B cell (primary cell): ENCODE measurements around the gene GNA15. TPM values are rescaled to one million over a fixed set of nuclear protein-coding genes. Genes with fewer than 3 reads are reported as not detected.

Source experiments
- ATAC-seq: fragments of 200-7000 bp; cut with Tn5 transposase; one replicate; pipeline ENCODE4 v1.10.0; 2021; ENCODE audit warnings: low read depth, mild to moderate bottlenecking, moderate number of reproducible peaks, moderate library complexity
- CTCF ChIA-PET: fragments of 350-600 bp; sonication (Branson Sonifier 250); formaldehyde crosslinking; loops from one replicate; lab custom pipeline; 2021; ENCODE audit warnings: antibody characterized with exemption, inconsistent platforms; lab: Charles Lee
- POLR2A ChIA-PET: fragments of 350-600 bp; sonication (Branson Sonifier 250); formaldehyde crosslinking; loops from one replicate; lab custom pipeline; 2021; ENCODE audit warnings: antibody characterized with exemption; lab: Charles Lee
- DNase-seq: peaks from one replicate; pipeline ENCODE4 v3.0.0; 2013
- H2AFZ ChIP-seq: 2 replicates; pipeline ENCODE4 v1.6.1; 2012; ENCODE audit warnings: mild to moderate bottlenecking, low read depth, low read length; ENCODE audit not compliant: insufficient read depth, poor library complexity, severe bottlenecking
- H3K27ac ChIP-seq, 2 donors: 1 replicate in 1 of 2; 2 replicates in 1 of 2; pipeline ENCODE4 v1.5.1; 2012 to 2013; ENCODE audit warnings: low read length in 2 of 2, mild to moderate bottlenecking in 2 of 2, moderate library complexity in 1 of 2
- H3K27me3 ChIP-seq, 4 experiments: fragments of 200-600 bp in 1 of 4; sonication (generic) in 1 of 4; replicated peaks in 1 of 4; 1 replicate in 2 of 4; 2 replicates in 2 of 4; pipeline versions ENCODE4 v1.6.1 to v1.7.0; 2013 to 2016; ENCODE audit warnings: low read length in 3 of 4, mild to moderate bottlenecking in 2 of 4, mixed read lengths in 1 of 4, moderate library complexity in 1 of 4; ENCODE audit not compliant: insufficient read depth in 4 of 4, control insufficient read depth in 3 of 4; ENCODE audit errors: control extremely low read depth in 1 of 4
- H3K36me3 ChIP-seq, 2 experiments: replicated peaks in 1 of 2; 1 replicate in 1 of 2; 2 replicates in 1 of 2; pipeline versions ENCODE4 v1.6.1 to v1.7.1; 2013; ENCODE audit warnings: low read length in 1 of 2; ENCODE audit not compliant: insufficient read depth in 2 of 2, control insufficient read depth in 1 of 2; ENCODE audit errors: control extremely low read depth in 1 of 2, extremely low read depth in 1 of 2
- H3K4me1 ChIP-seq, 2 donors: fragments of 200-600 bp in 1 of 2; sonication (generic) in 1 of 2; 1 replicate in 1 of 2; 2 replicates in 1 of 2; pipeline versions ENCODE4 v1.5.1 to v1.6.1; 2013 to 2017; ENCODE audit warnings: low read length in 2 of 2; ENCODE audit not compliant: control insufficient read depth in 2 of 2, insufficient read depth in 2 of 2
- H3K4me2 ChIP-seq: replicated peaks from 2 replicates; pipeline ENCODE3; 2012; ENCODE audit warnings: mild to moderate bottlenecking, low read depth, low read length; ENCODE audit not compliant: poor library complexity, severe bottlenecking
- H3K4me3 ChIP-seq, 5 experiments: fragments of 200-600 bp in 1 of 5; sonication (generic) in 1 of 5; 1 replicate in 3 of 5; 2 replicates in 2 of 5; pipeline versions ENCODE4 v1.5.1 to v1.7.0; 2011 to 2016; ENCODE audit warnings: low read length in 4 of 5, mild to moderate bottlenecking in 4 of 5, low read depth in 2 of 5, control low read depth in 1 of 5, moderate library complexity in 1 of 5; ENCODE audit not compliant: insufficient read depth in 1 of 5; ENCODE audit errors: control extremely low read depth in 1 of 5, extremely low read depth in 1 of 5
- H3K79me2 ChIP-seq: fragments of 200-600 bp; sonication (generic); one replicate; pipeline ENCODE4 v1.6.0; 2016; ENCODE audit warnings: low read length; ENCODE audit not compliant: control insufficient read depth, insufficient read depth
- H3K9ac ChIP-seq: fragments of 200-600 bp; sonication (generic); 2 replicates; pipeline ENCODE4 v1.6.1; 2017; ENCODE audit warnings: mild to moderate bottlenecking, low read length, moderate library complexity
- H3K9me3 ChIP-seq, 3 donors: one replicate each; pipeline versions ENCODE4 v1.6.1 to v1.7.1; 2013; ENCODE audit warnings: low read length in 2 of 3; ENCODE audit not compliant: control insufficient read depth in 2 of 3, insufficient read depth in 1 of 3; ENCODE audit errors: control extremely low read depth in 1 of 3
- H4K20me1 ChIP-seq: 2 replicates; pipeline ENCODE4 v1.6.0; 2012; ENCODE audit warnings: mild to moderate bottlenecking, low read length; ENCODE audit not compliant: insufficient read depth, control insufficient read depth, poor library complexity, severe bottlenecking
- H3K27ac Mint-ChIP-seq: one replicate; pipeline ENCODE4 v1.8.0; 2021; ENCODE audit warnings: mixed read lengths
- H3K27me3 Mint-ChIP-seq: one replicate; pipeline ENCODE4 v1.8.0; 2021; ENCODE audit warnings: mixed read lengths
- H3K4me1 Mint-ChIP-seq: one replicate; pipeline ENCODE4 v1.8.0; 2021; ENCODE audit warnings: mixed read lengths
- H3K4me3 Mint-ChIP-seq: one replicate; pipeline ENCODE4 v1.8.0; 2021; ENCODE audit warnings: mixed read lengths
- H3K9me3 Mint-ChIP-seq: one replicate; pipeline ENCODE4 v1.8.0; 2022; ENCODE audit warnings: mixed read lengths; ENCODE audit not compliant: insufficient read depth
- EZH2 ChIP-seq: IDR thresholded peaks from 2 replicates; pipeline ENCODE4 v1.6.1; 2012; ENCODE audit warnings: borderline replicate concordance, low read depth, mild to moderate bottlenecking, moderate library complexity, low read length; ENCODE audit not compliant: insufficient read depth, poor library complexity, severe bottlenecking
- WGBS: methylation state at CpG from one replicate; pipeline ENCODE4 v1.1.5; 2013; ENCODE audit warnings: missing lambda C conversion rate; ENCODE audit not compliant: insufficient coverage; 5-methylcytosine and 5-hydroxymethylcytosine counted together
- intact Hi-C: fragments of 100-400 bp; cut with micrococcal nuclease; formaldehyde crosslinking; loops from one replicate; pipeline ENCODE4 v1.10.0; 2022
- polyA plus RNA-seq: library from polyadenylated mRNA; depleted of rRNA; stranded (reverse); fragments of >200 nt; gene quantifications from 2 replicates; pipeline ENCODE4 v1.2.3, GENCODE V29; 2012
- total RNA-seq, 2 donors: library from RNA; stranded (reverse); fragments of 120-200 nt in 1 of 2; gene quantifications; 1 replicate in 1 of 2; 2 replicates in 1 of 2; pipeline versions ENCODE4 v1.2.3 to v1.2.4, GENCODE V29; 2013 to 2022
- TF ChIP-seq, protein P1 (sequence below): fragments of 200-600 bp; IDR thresholded peaks from one replicate; pipeline ENCODE4 v1.8.0; 2022; ENCODE audit warnings: antibody characterized with exemption, mild to moderate bottlenecking

GNA15 gene
- total and polyA plus RNA-seq, 2 donors (not counting 1 experiment from before 2014, with no cell fraction given) = 0.37 to 0.52 TPM

DNA sequence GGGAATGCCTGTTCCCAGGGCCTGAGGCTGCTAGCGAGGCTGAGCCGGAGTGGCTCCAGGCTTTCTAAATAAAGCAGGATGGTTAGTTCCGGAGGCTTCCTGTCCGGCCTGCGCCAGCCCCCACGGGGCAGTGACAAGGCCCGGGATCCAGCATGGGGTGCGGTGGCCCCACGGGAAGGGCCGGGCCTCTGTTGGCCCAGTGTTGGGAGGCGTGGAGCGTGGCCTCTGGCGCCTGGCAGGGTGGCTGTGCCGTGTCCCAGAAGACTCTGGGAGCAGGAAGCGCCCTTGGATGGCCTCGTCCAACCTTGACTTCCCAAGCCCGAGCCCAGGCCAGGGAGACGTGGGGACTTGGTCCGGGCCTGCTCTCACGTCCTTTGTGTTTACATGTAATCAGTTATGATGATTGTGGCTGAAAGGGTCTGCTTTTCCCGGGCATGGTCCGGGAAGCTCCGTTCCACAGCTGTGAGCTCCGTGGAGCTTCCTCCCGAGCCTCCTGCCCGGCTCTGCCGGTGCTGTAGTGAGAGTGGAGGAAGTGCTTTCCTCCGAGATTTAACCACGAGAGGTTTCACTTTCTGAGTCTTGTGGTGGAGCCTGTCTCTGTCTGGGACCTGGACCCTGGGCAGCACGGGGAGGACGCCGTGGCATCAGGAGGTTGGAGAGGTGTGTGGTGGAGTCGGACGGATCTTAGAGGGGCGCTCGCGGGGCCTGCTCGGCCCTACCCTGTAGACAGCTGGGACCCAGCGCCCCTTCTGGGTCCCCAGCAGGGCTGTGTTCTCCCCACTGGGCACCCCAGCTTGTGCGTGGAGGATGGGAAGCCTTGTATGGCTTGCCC lies 37.1 kb upstream of the GNA15 start:
- H3K27ac ChIP-seq = peak overlapping the region in 1 of 2 donors; percentile 37
- peak overlapping the region in 4 of 5 experiments; percentile 6 to 43 (median 20) for H3K4me3 ChIP-seq
- H2AFZ ChIP-seq = peak overlapping the region; percentile 17
- H3K4me1 ChIP-seq = peaks cover 35 to 47% of the 10 kb centered on the region in 2 donors
- H3K9me3 ChIP-seq = peaks cover 0 to 2% (median 0%) of the 10 kb centered on the region in 3 donors
- H3K9ac ChIP-seq = peak overlapping the region; percentile 43
- POLR2A ChIA-PET = no interaction called here
- peaks cover 52% of the 10 kb centered on the region for H3K79me2 ChIP-seq
- intact Hi-C loops = no loop called here
- ATAC-seq (no peak), DNase-seq (peak; percentile 68)
- Mint-ChIP-seq H3K4me3 (peak overlapping the region; percentile 82), H3K9me3 (no peaks in the 10 kb centered on the region), H3K4me1 (peaks cover 30% of the 10 kb centered on the region), H3K27me3 (peaks cover 8% of the 10 kb centered on the region), H3K27ac (peak overlapping the region; percentile 60)
- 39% methylated on average over 39 of the region's 40 CpGs for WGBS
- peaks cover 40% of the 10 kb centered on the region for H4K20me1 ChIP-seq
- H3K4me2 ChIP-seq = peak overlapping the region; percentile 80
- H3K27me3 ChIP-seq = peaks cover 0 to 24% (median 10%) of the 10 kb centered on the region in 4 experiments
- no peak for TF ChIP-seq EZH2
- TF ChIP-seq, protein P1, sequence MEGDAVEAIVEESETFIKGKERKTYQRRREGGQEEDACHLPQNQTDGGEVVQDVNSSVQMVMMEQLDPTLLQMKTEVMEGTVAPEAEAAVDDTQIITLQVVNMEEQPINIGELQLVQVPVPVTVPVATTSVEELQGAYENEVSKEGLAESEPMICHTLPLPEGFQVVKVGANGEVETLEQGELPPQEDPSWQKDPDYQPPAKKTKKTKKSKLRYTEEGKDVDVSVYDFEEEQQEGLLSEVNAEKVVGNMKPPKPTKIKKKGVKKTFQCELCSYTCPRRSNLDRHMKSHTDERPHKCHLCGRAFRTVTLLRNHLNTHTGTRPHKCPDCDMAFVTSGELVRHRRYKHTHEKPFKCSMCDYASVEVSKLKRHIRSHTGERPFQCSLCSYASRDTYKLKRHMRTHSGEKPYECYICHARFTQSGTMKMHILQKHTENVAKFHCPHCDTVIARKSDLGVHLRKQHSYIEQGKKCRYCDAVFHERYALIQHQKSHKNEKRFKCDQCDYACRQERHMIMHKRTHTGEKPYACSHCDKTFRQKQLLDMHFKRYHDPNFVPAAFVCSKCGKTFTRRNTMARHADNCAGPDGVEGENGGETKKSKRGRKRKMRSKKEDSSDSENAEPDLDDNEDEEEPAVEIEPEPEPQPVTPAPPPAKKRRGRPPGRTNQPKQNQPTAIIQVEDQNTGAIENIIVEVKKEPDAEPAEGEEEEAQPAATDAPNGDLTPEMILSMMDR = no peak
- H3K36me3 ChIP-seq = no peaks in the 10 kb centered on the region
- CTCF ChIA-PET = interaction anchor here (0.6 to 1.7 kb wide), 8 partner anchors 10 to 148 kb away, joined by 3 to 10 read pairs (median 4); no protein-coding TSS in a partner anchor
